GM18861 (cell line): ENCODE data around the gene BEX4.
"Not testable (repeated sequence)": the region's sequence is repeated elsewhere in the genome, so short reads cannot be mapped to it uniquely, and the experiment has no call there.

Experiments used
- ATAC-seq: cut with Tn5 transposase; IDR thresholded peaks from one replicate; pipeline ENCODE4 v1.9.1; 2021; ENCODE audit not compliant: unreplicated experiment

BEX4 gene

GRCh38 chrX:103214870-103215424 lies at the start of gene BEX4:
Gene BEX4 (plus strand): TSS chrX:103215108. CDS start chrX:103216154, 1,046 bp downstream.
- peak; percentile 90 for ATAC-seq

- ATAC-seq = no peak
These were observed 44.7 kb upstream of the BEX4 start for GRCh38 chrX:103170216-103170615.

GRCh38 chrX:103171353-103171752 lies 43.6 kb upstream of the BEX4 start:
- ATAC-seq = no peak

- not testable (repeated sequence) for ATAC-seq
These were observed 39.7 kb upstream of the BEX4 start for GRCh38 chrX:103175256-103175655.

GRCh38 chrX:103175944-103176753 lies 38.8 kb upstream of the BEX4 start:
- no peak for ATAC-seq

GRCh38 chrX:103177556-103177955 lies 37.4 kb upstream of the BEX4 start:
- no peak for ATAC-seq

GRCh38 chrX:103183912-103184311 lies 31.0 kb upstream of the BEX4 start:
- no peak for ATAC-seq

- no peak for ATAC-seq
These were observed 26.9 kb upstream of the BEX4 start for GRCh38 chrX:103187953-103188475.

GRCh38 chrX:103197721-103198306 lies 17.1 kb upstream of the BEX4 start:
- no peak for ATAC-seq

- not testable (repeated sequence) for ATAC-seq
These were observed 16.2 kb upstream of the BEX4 start for GRCh38 chrX:103198668-103199067.

GRCh38 chrX:103201041-103201440 lies 13.9 kb upstream of the BEX4 start:
- ATAC-seq = no peak

GRCh38 chrX:103210056-103210455 lies 4.9 kb upstream of the BEX4 start:
- ATAC-seq = no peak

GRCh38 chrX:103211012-103211715 lies 3.7 kb upstream of the BEX4 start:
- ATAC-seq = no peak

GRCh38 chrX:103212749-103213457 lies 2.0 kb upstream of the BEX4 start:
- ATAC-seq = no peak

- no peak for ATAC-seq
These were observed 600 bp downstream of the BEX4 start for GRCh38 chrX:103215425-103215991.

- ATAC-seq = no peak
These were observed 5.8 kb downstream of the BEX4 start for GRCh38 chrX:103220511-103221323.

- not testable (repeated sequence) for ATAC-seq
These were observed 11.0 kb downstream of the BEX4 start for GRCh38 chrX:103225918-103226317.

GRCh38 chrX:103233263-103233662 lies 18.4 kb downstream of the BEX4 start:
- ATAC-seq = no peak

GRCh38 chrX:103234869-103235268 lies 20.0 kb downstream of the BEX4 start:
- no peak for ATAC-seq
